ENCODE measurements around the gene COMT. TPM values are rescaled to one million over a fixed set of nuclear protein-coding genes. Genes with fewer than 3 reads are reported as not detected.

Gene COMT
- total and polyA plus RNA-seq, 9 of the 15 experiments (the other 6 are each of a cell fraction or from before 2014, with no cell fraction given): 12.5 to 351 (median 155) TPM

GRCh38 chr22:20009582-20010306, 68.2 kb downstream of the COMT start (continued):
- TF ChIP-seq ERF (CRISPR knock-in tag; IDR thresholded peaks at IDR 0.05) (peak; percentile 91; the same call in 1 of the 2 replicates), CREB3 (tag; conservative IDR thresholded peaks at IDR 0.05; ENCODE audit: low read depth) (peak; percentile 36; the same call in 1 of the 2 replicates), MGA (IDR thresholded peaks at IDR 0.05) (no peak), ARID2 (IDR thresholded peaks at IDR 0.05) (no peak), ZBTB7A (IDR thresholded peaks at IDR 0.05; ENCODE audit: borderline replicate concordance, control insufficient read depth, low read depth, low read length) (peak; percentile 49; the same call in 1 of the 2 replicates), SRSF3 (IDR thresholded peaks at IDR 0.05; ENCODE audit: insufficient read depth, low read length) (no peak), NRF1 (conservative IDR thresholded peaks at IDR 0.05 in 1 of 2, IDR thresholded peaks at IDR 0.05 in 1 of 2) (peak in 1 of 2 experiments; percentile 11; a peak in 1 of 4 replicates), KLF10 (CRISPR knock-in tag; IDR thresholded peaks at IDR 0.05) (no peak), U2AF1 (optimal IDR thresholded peaks at IDR 0.05; ENCODE audit: low read depth, low read length) (no peak), ZNF253 (CRISPR knock-in tag; conservative IDR thresholded peaks at IDR 0.05) (no peak), ZNF395 (CRISPR knock-in tag; IDR thresholded peaks at IDR 0.05) (no peak), POLR2G (IDR thresholded peaks at IDR 0.05; ENCODE audit: low read depth, low read length) (no peak), POLR2A (conservative IDR thresholded peaks at IDR 0.05) (no peak), CBFB (CRISPR knock-in tag; IDR thresholded peaks at IDR 0.05) (no peak)
